ENCODE measurements around the gene ALKBH8.
"Not testable (repeated sequence)": the region's sequence is repeated elsewhere in the genome, so short reads cannot be mapped to it uniquely, and the experiment has no call there.

- TF ChIP-seq POLR2AphosphoS5 (IDR thresholded peaks at IDR 0.05; ENCODE audit: borderline replicate concordance, low read depth, low read length); EZH2 (IDR thresholded peaks at IDR 0.05); FOXP2 (optimal IDR thresholded peaks at IDR 0.05; ENCODE audit: control extremely low read depth, extremely low read length, insufficient read depth): not testable (repeated sequence)
Observed at GRCh38 chr11:107576497-107577345, 11.2 kb upstream of the ALKBH8 start.

Measured in SK-N-MC (cell line).